ENCODE data around the gene MYO18A.

Gene MYO18A

GRCh38 chr17:29054835-29055234, 125.4 kb downstream of the MYO18A start:
- H3K27ac Mint-ChIP-seq = no peak overlapping the region
- H3K4me3 Mint-ChIP-seq = no peak overlapping the region
- H3K36me3 Mint-ChIP-seq (ENCODE audit: low read depth) = no peaks in the 10 kb centered on the region
- no peaks in the 10 kb centered on the region for H3K27me3 Mint-ChIP-seq
- H3K4me1 Mint-ChIP-seq (ENCODE audit: low read depth) = peaks cover 2% of the 10 kb centered on the region
- H3K9me3 Mint-ChIP-seq = no peaks in the 10 kb centered on the region
- no peak for DNase-seq

- H3K36me3 Mint-ChIP-seq (ENCODE audit: low read depth) = no peaks in the 10 kb centered on the region
- H3K4me1 Mint-ChIP-seq (ENCODE audit: low read depth) = peaks cover 7% of the 10 kb centered on the region
- no peak overlapping the region for H3K4me3 Mint-ChIP-seq
- no peak for DNase-seq
- no peaks in the 10 kb centered on the region for H3K27me3 Mint-ChIP-seq
- H3K27ac Mint-ChIP-seq = no peak overlapping the region
- H3K9me3 Mint-ChIP-seq = no peaks in the 10 kb centered on the region
Observed at GRCh38 chr17:29051731-29052130, 128.5 kb downstream of the MYO18A start.

GRCh38 chr17:29051194-29051593, 129.0 kb downstream of the MYO18A start:
- no peak for DNase-seq
- H3K4me3 Mint-ChIP-seq = no peak overlapping the region
- no peak overlapping the region for H3K27ac Mint-ChIP-seq
- H3K4me1 Mint-ChIP-seq (ENCODE audit: low read depth) = peaks cover 7% of the 10 kb centered on the region
- no peaks in the 10 kb centered on the region for H3K9me3 Mint-ChIP-seq
- H3K36me3 Mint-ChIP-seq (ENCODE audit: low read depth) = no peaks in the 10 kb centered on the region
- H3K27me3 Mint-ChIP-seq = peaks cover 5% of the 10 kb centered on the region

- no peak overlapping the region for H3K27ac Mint-ChIP-seq
- H3K9me3 Mint-ChIP-seq = no peaks in the 10 kb centered on the region
- H3K36me3 Mint-ChIP-seq (ENCODE audit: low read depth) = no peaks in the 10 kb centered on the region
- no peak overlapping the region for H3K4me3 Mint-ChIP-seq
- no peak for DNase-seq
- H3K27me3 Mint-ChIP-seq = peaks cover 10% of the 10 kb centered on the region
- peaks cover 7% of the 10 kb centered on the region for H3K4me1 Mint-ChIP-seq (ENCODE audit: low read depth)
Observed at GRCh38 chr17:29050176-29050575, 130.0 kb downstream of the MYO18A start.

GRCh38 chr17:29049541-29050145, 130.6 kb downstream of the MYO18A start:
- peaks cover 10% of the 10 kb centered on the region for H3K27me3 Mint-ChIP-seq
- no peaks in the 10 kb centered on the region for H3K9me3 Mint-ChIP-seq
- no peak for DNase-seq
- peaks cover 7% of the 10 kb centered on the region for H3K4me1 Mint-ChIP-seq (ENCODE audit: low read depth)
- H3K27ac Mint-ChIP-seq = no peak overlapping the region
- no peak overlapping the region for H3K4me3 Mint-ChIP-seq
- H3K36me3 Mint-ChIP-seq (ENCODE audit: low read depth) = no peaks in the 10 kb centered on the region

GRCh38 chr17:29048440-29049368, 131.5 kb downstream of the MYO18A start:
- DNase-seq = no peak
- Mint-ChIP-seq H3K36me3 (ENCODE audit: low read depth) (no peaks in the 10 kb centered on the region), H3K27me3 (peaks cover 10% of the 10 kb centered on the region), H3K9me3 (no peaks in the 10 kb centered on the region), H3K27ac (no peak overlapping the region), H3K4me1 (ENCODE audit: low read depth) (peaks cover 7% of the 10 kb centered on the region), H3K4me3 (no peak overlapping the region)

- DNase-seq = no peak
- Mint-ChIP-seq H3K27me3 (peaks cover 10% of the 10 kb centered on the region), H3K4me3 (no peak overlapping the region), H3K36me3 (ENCODE audit: low read depth) (no peaks in the 10 kb centered on the region), H3K4me1 (ENCODE audit: low read depth) (peaks cover 13% of the 10 kb centered on the region), H3K9me3 (no peaks in the 10 kb centered on the region), H3K27ac (no peak overlapping the region)
Observed at GRCh38 chr17:29046473-29046839, 133.7 kb downstream of the MYO18A start.

- peaks cover 10% of the 10 kb centered on the region for H3K27me3 Mint-ChIP-seq
Observed at GRCh38 chr17:29045734-29046472, 134.3 kb downstream of the MYO18A start.

GRCh38 chr17:29045026-29045425, 135.2 kb downstream of the MYO18A start:
- Mint-ChIP-seq H3K36me3 (ENCODE audit: low read depth) (no peaks in the 10 kb centered on the region), H3K27me3 (peaks cover 10% of the 10 kb centered on the region), H3K4me1 (ENCODE audit: low read depth) (peaks cover 13% of the 10 kb centered on the region), H3K4me3 (no peak overlapping the region), H3K9me3 (no peaks in the 10 kb centered on the region), H3K27ac (no peak overlapping the region)
- no peak for DNase-seq

More at GRCh38 chr17:29045734-29046472, 134.3 kb downstream of the MYO18A start:
- no peak overlapping the region for H3K27ac Mint-ChIP-seq
- H3K36me3 Mint-ChIP-seq (ENCODE audit: low read depth) = no peaks in the 10 kb centered on the region
- DNase-seq = no peak
- no peaks in the 10 kb centered on the region for H3K9me3 Mint-ChIP-seq
- H3K4me3 Mint-ChIP-seq = no peak overlapping the region
- H3K4me1 Mint-ChIP-seq (ENCODE audit: low read depth) = peaks cover 13% of the 10 kb centered on the region

GRCh38 chr17:29043539-29044145, 136.6 kb downstream of the MYO18A start:
- DNase-seq = no peak
- peaks cover 10% of the 10 kb centered on the region for H3K27me3 Mint-ChIP-seq
- H3K4me3 Mint-ChIP-seq = no peak overlapping the region
- no peaks in the 10 kb centered on the region for H3K36me3 Mint-ChIP-seq (ENCODE audit: low read depth)
- no peaks in the 10 kb centered on the region for H3K9me3 Mint-ChIP-seq
- H3K27ac Mint-ChIP-seq = no peak overlapping the region
- peaks cover 12% of the 10 kb centered on the region for H3K4me1 Mint-ChIP-seq (ENCODE audit: low read depth)

GRCh38 chr17:29042679-29043538, 137.3 kb downstream of the MYO18A start, which contains the start of gene PIPOX:
PIPOX (plus strand) TSS chr17:29043141; CDS start chr17:29043226, 85 bp downstream.
- Mint-ChIP-seq H3K27ac (no peak within 1 kb of the TSS), H3K4me1 (ENCODE audit: low read depth) (peaks cover 6% of the 10 kb centered on the region), H3K9me3 (no peaks in the 10 kb centered on the region), H3K4me3 (no peak within 1 kb of the TSS), H3K36me3 (ENCODE audit: low read depth) (no peaks in the 10 kb centered on the region), H3K27me3 (peaks cover 10% of the 10 kb centered on the region)
- DNase-seq = no peak

GRCh38 chr17:29042026-29042678, 138.0 kb downstream of the MYO18A start:
- no peak overlapping the region for H3K4me3 Mint-ChIP-seq
- H3K27me3 Mint-ChIP-seq = peaks cover 10% of the 10 kb centered on the region
- H3K36me3 Mint-ChIP-seq (ENCODE audit: low read depth) = no peaks in the 10 kb centered on the region
- H3K4me1 Mint-ChIP-seq (ENCODE audit: low read depth) = peaks cover 6% of the 10 kb centered on the region
- H3K9me3 Mint-ChIP-seq = no peaks in the 10 kb centered on the region
- no peak for DNase-seq
- no peak overlapping the region for H3K27ac Mint-ChIP-seq

- DNase-seq = no peak
- Mint-ChIP-seq H3K4me1 (ENCODE audit: low read depth) (peaks cover 6% of the 10 kb centered on the region), H3K27ac (no peak overlapping the region), H3K4me3 (no peak overlapping the region), H3K27me3 (peaks cover 8% of the 10 kb centered on the region), H3K36me3 (ENCODE audit: low read depth) (no peaks in the 10 kb centered on the region), H3K9me3 (no peaks in the 10 kb centered on the region)
Observed at GRCh38 chr17:29041571-29041970, 138.6 kb downstream of the MYO18A start.

Data from activated T-cell treated with anti-CD3 and anti-CD28 coated beads, Interleukin-2, amount 50 U/mL, for 24 hours (primary cell).